Activated naive CD8-positive, alpha-beta T cell treated with anti-CD3 and anti-CD28 coated beads, Interleukin-2, amount 50 U/mL, for 24 hours (primary cell): ENCODE data around the gene KRT4.

Experiments used
- ATAC-seq: fragments of 150-1000 bp; cut with Tn5 transposase; one replicate; pipeline ENCODE4 v1.10.0; 2021
- DNase-seq: peaks from one replicate; pipeline ENCODE4 v3.0.0; 2021
- H3K27ac Mint-ChIP-seq: one replicate; pipeline ENCODE4 v1.8.0; 2021; ENCODE audit warnings: mild to moderate bottlenecking, mixed read lengths
- H3K27me3 Mint-ChIP-seq: one replicate; pipeline ENCODE4 v1.8.0; 2021; ENCODE audit warnings: mixed read lengths
- H3K36me3 Mint-ChIP-seq: one replicate; pipeline ENCODE4 v1.8.0; 2021; ENCODE audit warnings: low read depth, mixed read lengths
- H3K4me1 Mint-ChIP-seq: one replicate; pipeline ENCODE4 v1.8.0; 2021; ENCODE audit warnings: mixed read lengths
- H3K4me3 Mint-ChIP-seq: one replicate; pipeline ENCODE4 v1.8.0; 2021; ENCODE audit warnings: mild to moderate bottlenecking, moderate library complexity, mixed read lengths
- H3K9me3 Mint-ChIP-seq: one replicate; pipeline ENCODE4 v1.8.0; 2021; ENCODE audit warnings: mixed read lengths

Gene KRT4

GRCh38 chr12:52788876-52789636 lies 24.9 kb downstream of the KRT4 start:
- Mint-ChIP-seq H3K27me3 (peaks cover 23% of the 10 kb centered on the region), H3K27ac (no peak overlapping the region), H3K36me3 (no peaks in the 10 kb centered on the region), H3K4me3 (no peak overlapping the region), H3K4me1 (peaks cover 20% of the 10 kb centered on the region), H3K9me3 (no peaks in the 10 kb centered on the region)
- no peak for DNase-seq
- no peak for ATAC-seq

- H3K27ac Mint-ChIP-seq, result no peak overlapping the region
- H3K9me3 Mint-ChIP-seq, result no peaks in the 10 kb centered on the region
- no peaks in the 10 kb centered on the region for H3K36me3 Mint-ChIP-seq
- H3K4me3 Mint-ChIP-seq, result no peak overlapping the region
- peaks cover 23% of the 10 kb centered on the region for H3K27me3 Mint-ChIP-seq
- DNase-seq (no peak), ATAC-seq (no peak)
- peaks cover 18% of the 10 kb centered on the region for H3K4me1 Mint-ChIP-seq
Measured at GRCh38 chr12:52788192-52788875, 25.6 kb downstream of the KRT4 start.

GRCh38 chr12:52787324-52788191 lies 26.4 kb downstream of the KRT4 start:
- H3K36me3 Mint-ChIP-seq, result no peaks in the 10 kb centered on the region
- H3K27ac Mint-ChIP-seq, result no peak overlapping the region
- DNase-seq (no peak), ATAC-seq (no peak)
- peaks cover 14% of the 10 kb centered on the region for H3K4me1 Mint-ChIP-seq
- no peaks in the 10 kb centered on the region for H3K9me3 Mint-ChIP-seq
- H3K4me3 Mint-ChIP-seq, result no peak overlapping the region
- H3K27me3 Mint-ChIP-seq, result peaks cover 23% of the 10 kb centered on the region

DNA sequence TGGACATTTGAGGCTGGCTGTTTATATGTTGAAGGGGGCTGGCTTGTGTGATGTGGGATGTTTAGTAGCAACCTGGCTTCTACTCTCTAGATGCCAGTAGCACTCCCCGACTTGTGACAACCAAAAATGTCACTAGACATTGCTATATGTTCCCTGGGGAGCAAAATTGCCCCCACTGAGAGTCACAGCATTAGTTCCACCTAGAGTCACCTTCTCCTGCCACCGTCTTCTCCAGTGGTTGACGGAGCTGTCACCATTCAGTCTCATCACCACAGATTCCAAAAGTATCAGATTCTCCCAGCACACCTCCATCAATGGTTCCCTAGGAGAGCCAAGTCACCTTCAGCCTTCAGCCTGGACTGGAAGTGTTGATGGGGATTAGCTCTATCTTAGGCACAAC lies 29.0 kb downstream of the KRT4 start:
- Mint-ChIP-seq H3K4me3 (no peak overlapping the region), H3K36me3 (no peaks in the 10 kb centered on the region), H3K27me3 (peaks cover 13% of the 10 kb centered on the region), H3K27ac (no peak overlapping the region), H3K4me1 (no peaks in the 10 kb centered on the region), H3K9me3 (no peaks in the 10 kb centered on the region)
- no peak for ATAC-seq
- DNase-seq, result no peak

DNA sequence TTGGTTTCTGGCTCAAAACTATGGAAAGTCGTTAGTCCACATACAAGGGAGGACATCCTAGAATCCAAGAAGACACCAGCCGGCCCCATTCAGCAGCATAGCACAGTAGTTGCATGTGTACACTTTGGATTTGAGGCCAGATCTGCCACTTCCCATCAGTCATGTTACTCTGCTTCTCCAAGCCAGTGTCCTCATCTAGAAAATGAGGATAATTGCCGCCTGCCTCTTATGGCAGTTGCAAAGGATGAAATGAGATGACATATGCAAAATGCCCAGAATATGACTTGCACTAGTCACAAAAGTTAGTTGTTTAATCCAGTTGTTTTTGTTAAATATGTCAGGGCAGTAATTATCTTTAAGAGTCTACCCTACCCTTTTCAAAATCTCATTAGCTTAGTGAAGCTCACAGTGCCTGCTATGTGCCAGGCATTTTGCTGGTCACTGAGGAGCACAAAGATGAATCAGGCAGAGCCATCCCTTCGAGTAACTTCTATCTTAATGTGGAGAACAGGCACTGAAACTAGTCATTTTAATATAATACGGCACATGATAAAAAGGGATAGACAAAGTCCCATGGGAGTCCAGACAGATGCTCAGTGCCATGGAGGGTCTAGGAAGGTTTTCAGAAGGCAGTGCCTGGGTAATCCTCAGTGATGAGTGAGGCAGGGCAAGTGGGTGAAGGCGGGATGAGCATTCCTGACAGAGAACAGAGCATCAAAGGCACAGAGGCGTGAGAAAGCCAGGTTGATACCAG lies 30.2 kb downstream of the KRT4 start:
- Mint-ChIP-seq H3K4me1 (no peaks in the 10 kb centered on the region), H3K9me3 (no peaks in the 10 kb centered on the region), H3K4me3 (no peak overlapping the region), H3K27ac (no peak overlapping the region), H3K36me3 (no peaks in the 10 kb centered on the region), H3K27me3 (peaks cover 1% of the 10 kb centered on the region)
- ATAC-seq (no peak), DNase-seq (no peak)

GRCh38 chr12:52782502-52782901 lies 31.4 kb downstream of the KRT4 start:
- Mint-ChIP-seq H3K4me1 (no peaks in the 10 kb centered on the region), H3K36me3 (no peaks in the 10 kb centered on the region), H3K4me3 (no peak overlapping the region), H3K27ac (no peak overlapping the region), H3K27me3 (no peaks in the 10 kb centered on the region), H3K9me3 (no peaks in the 10 kb centered on the region)
- DNase-seq, result no peak
- no peak for ATAC-seq

- no peak overlapping the region for H3K4me3 Mint-ChIP-seq
- no peaks in the 10 kb centered on the region for H3K9me3 Mint-ChIP-seq
- H3K4me1 Mint-ChIP-seq, result no peaks in the 10 kb centered on the region
- ATAC-seq, result no peak
- no peaks in the 10 kb centered on the region for H3K27me3 Mint-ChIP-seq
- H3K27ac Mint-ChIP-seq, result no peak overlapping the region
- no peaks in the 10 kb centered on the region for H3K36me3 Mint-ChIP-seq
- no peak for DNase-seq
Measured at GRCh38 chr12:52781399-52782082, 32.4 kb downstream of the KRT4 start.

DNA sequence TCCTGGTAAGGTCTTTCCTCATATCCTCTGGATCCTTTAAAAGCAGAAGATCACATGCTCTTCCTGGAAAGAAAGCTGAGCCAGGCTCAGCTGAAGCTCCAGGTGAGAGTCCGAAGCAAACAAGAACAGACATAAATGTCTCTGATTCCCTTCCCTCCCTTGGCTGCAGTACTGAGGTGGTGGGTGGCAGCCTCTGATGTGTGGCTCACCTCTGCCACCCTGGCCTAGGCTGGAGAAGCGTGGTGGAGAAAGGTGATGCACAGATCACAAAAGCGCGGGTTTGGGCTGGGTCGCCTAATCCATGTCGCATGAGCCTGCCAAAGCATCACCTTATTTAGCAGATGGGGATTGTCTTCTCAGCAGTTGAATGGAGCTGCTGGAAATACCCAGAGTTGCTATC lies 34.0 kb downstream of the KRT4 start:
- Mint-ChIP-seq H3K4me3 (no peak overlapping the region), H3K4me1 (no peaks in the 10 kb centered on the region), H3K27ac (no peak overlapping the region), H3K36me3 (no peaks in the 10 kb centered on the region), H3K9me3 (no peaks in the 10 kb centered on the region), H3K27me3 (no peaks in the 10 kb centered on the region)
- DNase-seq (no peak), ATAC-seq (no peak)

- Mint-ChIP-seq H3K27me3 (no peaks in the 10 kb centered on the region), H3K27ac (no peak overlapping the region), H3K36me3 (no peaks in the 10 kb centered on the region), H3K9me3 (no peaks in the 10 kb centered on the region), H3K4me1 (no peaks in the 10 kb centered on the region), H3K4me3 (no peak overlapping the region)
- no peak for ATAC-seq
- DNase-seq, result no peak
Measured at GRCh38 chr12:52778833-52779232, 35.1 kb downstream of the KRT4 start.

GRCh38 chr12:52777566-52777965 lies 36.4 kb downstream of the KRT4 start:
- ATAC-seq (no peak), DNase-seq (no peak)
- Mint-ChIP-seq H3K27me3 (no peaks in the 10 kb centered on the region), H3K27ac (no peak overlapping the region), H3K4me3 (no peak overlapping the region), H3K4me1 (no peaks in the 10 kb centered on the region), H3K9me3 (no peaks in the 10 kb centered on the region), H3K36me3 (no peaks in the 10 kb centered on the region)

- H3K27ac Mint-ChIP-seq, result no peak within 1 kb of the TSS
- no peaks in the 10 kb centered on the region for H3K27me3 Mint-ChIP-seq
Measured at GRCh38 chr12:52776913-52777395, 37.0 kb downstream of the KRT4 start, which contains the start of gene KRT76. Gene KRT76, minus strand, starts transcription at chr12:52777345. Its CDS starts 54 bp downstream, at chr12:52777291.

GRCh38 chr12:52776435-52776834 lies 37.5 kb downstream of the KRT4 start:
- Mint-ChIP-seq H3K4me3 (no peak overlapping the region), H3K27ac (no peak overlapping the region), H3K36me3 (no peaks in the 10 kb centered on the region), H3K27me3 (no peaks in the 10 kb centered on the region), H3K4me1 (no peaks in the 10 kb centered on the region), H3K9me3 (no peaks in the 10 kb centered on the region)
- ATAC-seq (no peak), DNase-seq (no peak)

More at GRCh38 chr12:52776913-52777395, 37.0 kb downstream of the KRT4 start, which contains the start of gene KRT76:
- Mint-ChIP-seq H3K4me1 (no peaks in the 10 kb centered on the region), H3K36me3 (no peaks in the 10 kb centered on the region), H3K4me3 (no peak within 1 kb of the TSS), H3K9me3 (no peaks in the 10 kb centered on the region)
- ATAC-seq, result no peak
- no peak for DNase-seq

DNA sequence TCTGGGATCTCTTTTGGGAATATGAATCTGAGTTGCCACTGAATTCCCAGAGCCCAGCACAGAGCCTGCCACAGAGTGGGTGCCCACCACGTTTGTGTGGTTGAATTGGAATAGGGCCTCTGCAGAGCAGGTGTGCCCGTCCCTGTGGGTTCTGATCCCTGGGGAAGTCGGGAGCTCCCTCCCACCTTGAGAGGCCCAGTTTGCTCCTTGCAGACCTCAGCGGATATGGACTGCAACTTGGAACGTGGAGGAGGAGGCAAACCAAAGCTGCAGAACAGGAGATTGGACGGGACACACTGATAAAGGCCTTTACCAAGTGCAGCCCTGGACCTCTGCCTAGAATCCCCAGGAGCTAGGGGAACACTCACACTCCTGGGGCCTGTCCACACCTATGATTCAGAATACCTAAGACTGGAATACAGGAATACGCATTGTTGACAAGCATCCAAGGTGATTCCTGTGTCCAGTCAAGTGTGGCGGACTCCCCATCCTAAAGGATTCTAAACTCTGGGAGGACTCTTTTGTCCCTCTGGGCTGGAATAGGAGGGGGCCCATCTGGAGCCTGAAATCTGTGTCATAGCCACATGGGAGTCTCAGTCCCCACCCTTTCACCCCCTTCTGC lies 39.2 kb downstream of the KRT4 start:
- Mint-ChIP-seq H3K4me1 (no peaks in the 10 kb centered on the region), H3K9me3 (no peaks in the 10 kb centered on the region), H3K27ac (no peak overlapping the region), H3K4me3 (no peak overlapping the region), H3K27me3 (no peaks in the 10 kb centered on the region), H3K36me3 (no peaks in the 10 kb centered on the region)
- DNase-seq (no peak), ATAC-seq (no peak)
